ENCODE results near the gene ANO2.
A peak's percentile ranks its signal among the peaks of the same experiment; 100 is the strongest.

Gene ANO2

GRCh38 chr12:5945071-5946008 is at the start of gene ANO2:
TSS of gene ANO2 (minus strand) at chr12:5945259. CDS start at chr12:5945217, 42 bp downstream.
- DNase-seq (ENCODE audit: low spot score): no peak

- no peak for DNase-seq (ENCODE audit: low spot score)
These were observed 44.6 kb upstream of the ANO2 start for GRCh38 chr12:5989621-5990020.

GRCh38 chr12:5988659-5989116 is 43.6 kb upstream of the ANO2 start:
- peak; percentile 80 for DNase-seq (ENCODE audit: low spot score)

GRCh38 chr12:5988088-5988487 is 43.0 kb upstream of the ANO2 start:
- DNase-seq (ENCODE audit: low spot score): no peak

- DNase-seq (ENCODE audit: low spot score): no peak
These were observed 42.5 kb upstream of the ANO2 start for GRCh38 chr12:5987573-5987972.

GRCh38 chr12:5985471-5985870 is 40.4 kb upstream of the ANO2 start:
- no peak for DNase-seq (ENCODE audit: low spot score)

- DNase-seq (ENCODE audit: low spot score): no peak
These were observed 39.8 kb upstream of the ANO2 start for GRCh38 chr12:5984873-5985272.

GRCh38 chr12:5982106-5982505 is 37.0 kb upstream of the ANO2 start:
- DNase-seq (ENCODE audit: low spot score): no peak

GRCh38 chr12:5977556-5977955 is 32.5 kb upstream of the ANO2 start:
- no peak for DNase-seq (ENCODE audit: low spot score)

GRCh38 chr12:5976711-5977110 is 31.7 kb upstream of the ANO2 start:
- no peak for DNase-seq (ENCODE audit: low spot score)

GRCh38 chr12:5976196-5976595 is 31.1 kb upstream of the ANO2 start:
- no peak for DNase-seq (ENCODE audit: low spot score)

- no peak for DNase-seq (ENCODE audit: low spot score)
These were observed 28.5 kb upstream of the ANO2 start for GRCh38 chr12:5973461-5974115.

- no peak for DNase-seq (ENCODE audit: low spot score)
These were observed 27.3 kb upstream of the ANO2 start for GRCh38 chr12:5972387-5972786.

- DNase-seq (ENCODE audit: low spot score): no peak
These were observed 26.3 kb upstream of the ANO2 start for GRCh38 chr12:5971194-5971850.

- no peak for DNase-seq (ENCODE audit: low spot score)
These were observed 25.1 kb upstream of the ANO2 start for GRCh38 chr12:5969974-5970690.

- no peak for DNase-seq (ENCODE audit: low spot score)
These were observed 24.3 kb upstream of the ANO2 start for GRCh38 chr12:5969156-5969973.

- DNase-seq (ENCODE audit: low spot score): no peak
These were observed 22.8 kb upstream of the ANO2 start for GRCh38 chr12:5967645-5968415.

GRCh38 chr12:5966486-5967095 is 21.5 kb upstream of the ANO2 start:
- DNase-seq (ENCODE audit: low spot score): no peak

GRCh38 chr12:5965950-5966383 is 20.9 kb upstream of the ANO2 start:
- DNase-seq (ENCODE audit: low spot score): no peak
